Lower leg skin (tissue), 3 donors: ENCODE results near the gene HADHA.

Source experiments
- POLR2A ChIP-seq, 2 donors: fragments of 450-650 bp; IDR thresholded peaks; one replicate each; pipeline ENCODE4 v1.6.1; 2016 to 2017; ENCODE audit warnings: antibody characterized with exemption in 2 of 2, mild to moderate bottlenecking in 1 of 2, moderate library complexity in 1 of 2
- TF ChIP-seq, protein P1 (sequence below), 3 donors: fragments of 450-650 bp; IDR thresholded peaks; one replicate each; pipeline ENCODE4 v1.5.1; 2016; ENCODE audit warnings: antibody characterized with exemption in 3 of 3, mild to moderate bottlenecking in 3 of 3, moderate library complexity in 2 of 3

DNA sequence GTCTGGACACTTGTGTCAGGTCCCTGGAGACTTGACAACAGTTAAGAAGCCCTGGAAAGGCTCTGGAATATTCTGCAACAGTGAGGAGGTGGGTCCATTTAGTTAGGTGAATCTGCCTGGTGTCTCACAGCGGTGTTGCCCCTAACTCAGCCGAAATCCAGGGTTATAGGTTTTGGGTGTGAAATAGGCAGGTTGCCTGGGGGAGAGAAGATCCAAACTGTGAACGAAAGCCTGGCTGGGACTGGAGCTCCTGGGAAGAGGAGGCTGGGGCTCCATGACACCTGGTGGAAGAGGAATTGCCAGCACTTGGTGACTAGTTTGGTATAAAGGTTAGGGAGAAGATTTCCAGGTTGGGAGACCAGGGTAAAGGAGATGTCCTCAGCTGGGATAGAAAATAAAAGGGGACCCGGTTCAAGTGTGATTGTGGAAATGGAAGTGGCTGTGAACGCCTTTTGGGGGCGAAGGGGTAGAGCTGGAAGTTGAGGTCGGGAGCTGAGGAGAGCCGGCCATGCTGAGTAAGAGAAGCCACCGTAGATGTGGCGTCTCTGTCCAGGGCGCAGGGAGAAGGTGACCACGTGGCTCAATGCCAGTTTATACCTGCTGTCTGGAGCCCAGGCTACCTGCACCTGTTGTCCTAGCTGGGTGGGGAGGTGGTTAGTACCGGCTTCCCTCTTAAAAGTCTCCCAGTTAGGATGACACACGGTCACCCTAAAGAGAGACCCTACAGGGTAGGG is 74.6 kb downstream of the HADHA start:
- TF ChIP-seq, protein P1, sequence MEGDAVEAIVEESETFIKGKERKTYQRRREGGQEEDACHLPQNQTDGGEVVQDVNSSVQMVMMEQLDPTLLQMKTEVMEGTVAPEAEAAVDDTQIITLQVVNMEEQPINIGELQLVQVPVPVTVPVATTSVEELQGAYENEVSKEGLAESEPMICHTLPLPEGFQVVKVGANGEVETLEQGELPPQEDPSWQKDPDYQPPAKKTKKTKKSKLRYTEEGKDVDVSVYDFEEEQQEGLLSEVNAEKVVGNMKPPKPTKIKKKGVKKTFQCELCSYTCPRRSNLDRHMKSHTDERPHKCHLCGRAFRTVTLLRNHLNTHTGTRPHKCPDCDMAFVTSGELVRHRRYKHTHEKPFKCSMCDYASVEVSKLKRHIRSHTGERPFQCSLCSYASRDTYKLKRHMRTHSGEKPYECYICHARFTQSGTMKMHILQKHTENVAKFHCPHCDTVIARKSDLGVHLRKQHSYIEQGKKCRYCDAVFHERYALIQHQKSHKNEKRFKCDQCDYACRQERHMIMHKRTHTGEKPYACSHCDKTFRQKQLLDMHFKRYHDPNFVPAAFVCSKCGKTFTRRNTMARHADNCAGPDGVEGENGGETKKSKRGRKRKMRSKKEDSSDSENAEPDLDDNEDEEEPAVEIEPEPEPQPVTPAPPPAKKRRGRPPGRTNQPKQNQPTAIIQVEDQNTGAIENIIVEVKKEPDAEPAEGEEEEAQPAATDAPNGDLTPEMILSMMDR (IDR thresholded peaks at IDR 0.05): no peak
- TF ChIP-seq POLR2A (IDR thresholded peaks at IDR 0.05): no peak
